ENCODE data around the gene SMAD3. TPM values are rescaled to one million over a fixed set of nuclear protein-coding genes. Genes with fewer than 3 reads are reported as not detected.

Gene SMAD3
- total and polyA plus RNA-seq, 4 donors: 4.0 to 12.2 (median 5.5) TPM

- no peak overlapping the region for H3K27ac ChIP-seq (ENCODE audit: low read depth in 1 of 2, low read length in 2 of 2)
- H3K4me1 ChIP-seq (ENCODE audit: control insufficient read depth in 4 of 4, insufficient read depth in 4 of 4, low read length in 3 of 4): no peaks in the 10 kb centered on the region
- no peak for TF ChIP-seq JUND (IDR thresholded peaks at IDR 0.05)
- TF ChIP-seq YY1 (IDR thresholded peaks at IDR 0.05): no peak
- no peak for TF ChIP-seq GABPA (IDR thresholded peaks at IDR 0.05 in 1 of 2, conservative IDR thresholded peaks at IDR 0.05 in 1 of 2)
- no peak for TF ChIP-seq CTCF (IDR thresholded peaks at IDR 0.05; ENCODE audit: low read depth, low read length, missing input control)
- TF ChIP-seq, protein P1, sequence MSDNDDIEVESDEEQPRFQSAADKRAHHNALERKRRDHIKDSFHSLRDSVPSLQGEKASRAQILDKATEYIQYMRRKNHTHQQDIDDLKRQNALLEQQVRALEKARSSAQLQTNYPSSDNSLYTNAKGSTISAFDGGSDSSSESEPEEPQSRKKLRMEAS (IDR thresholded peaks at IDR 0.05): no peak
- no peak for TF ChIP-seq HNF4G (IDR thresholded peaks at IDR 0.05)
- TF ChIP-seq, protein P2, sequence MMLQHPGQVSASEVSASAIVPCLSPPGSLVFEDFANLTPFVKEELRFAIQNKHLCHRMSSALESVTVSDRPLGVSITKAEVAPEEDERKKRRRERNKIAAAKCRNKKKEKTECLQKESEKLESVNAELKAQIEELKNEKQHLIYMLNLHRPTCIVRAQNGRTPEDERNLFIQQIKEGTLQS (IDR thresholded peaks at IDR 0.05): no peak
- TF ChIP-seq REST (IDR thresholded peaks at IDR 0.05): no peak
- peak; percentile 68 for TF ChIP-seq NR2F2 (IDR thresholded peaks at IDR 0.05)
- TF ChIP-seq FOXA1 (IDR thresholded peaks at IDR 0.05): no peak
- TF ChIP-seq FOXA2 (IDR thresholded peaks at IDR 0.05): no peak
- no peak for TF ChIP-seq HNF4A (conservative IDR thresholded peaks at IDR 0.05)
- TF ChIP-seq EGR1 (IDR thresholded peaks at IDR 0.05; ENCODE audit: low read depth in 2 of 2): no peak
- TF ChIP-seq SP1 (IDR thresholded peaks at IDR 0.05): peak; percentile 10
- no peak for TF ChIP-seq ZBTB33 (IDR thresholded peaks at IDR 0.05)
- TF ChIP-seq TAF1 (conservative IDR thresholded peaks at IDR 0.05): no peak
- peak in 1 of 2 donors; percentile 22 for TF ChIP-seq RAD21 (IDR thresholded peaks at IDR 0.05)
- TF ChIP-seq RXRA (IDR thresholded peaks at IDR 0.05): no peak
- H3K9me3 ChIP-seq (ENCODE audit: control insufficient read depth in 4 of 4, low read length in 3 of 4): no peaks in the 10 kb centered on the region
- 75% methylated on average over 6 of the region's 6 CpGs for WGBS
- H3K27me3 ChIP-seq (ENCODE audit: control insufficient read depth in 4 of 4, insufficient read depth in 4 of 4, low read length in 3 of 4): no peaks in the 10 kb centered on the region
- no peak for DNase-seq (ENCODE audit: low spot score)
- H3K9ac ChIP-seq (ENCODE audit: low read depth in 1 of 2, low read length in 2 of 2): no peak overlapping the region
- H3K4me3 ChIP-seq (ENCODE audit: low read depth in 1 of 3, low read length in 3 of 3): no peak overlapping the region
- peaks cover 5 to 57% (median 32%) of the 10 kb centered on the region in 4 donors for H3K36me3 ChIP-seq (ENCODE audit: control insufficient read depth in 4 of 4, insufficient read depth in 3 of 4, low read depth in 1 of 4, low read length in 3 of 4)
These were observed 120.8 kb downstream of the SMAD3 start for GRCh38 chr15:67186226-67186649.

Measured in liver (tissue), 9 donors.